WTC11 (cell line): ENCODE measurements around the gene ALG6. TPM values are rescaled to one million over a fixed set of nuclear protein-coding genes. Genes with fewer than 3 reads are reported as not detected.

Experiments
- ATAC-seq: fragments of 200-7000 bp; cut with Tn5 transposase; 2 replicates; pipeline ENCODE4 v1.10.0; 2021; ENCODE audit warnings: mild to moderate bottlenecking, moderate library complexity
- CTCF ChIA-PET: fragments of 300-600 bp; sonication (Branson Sonifier 250); formaldehyde crosslinking; loops from one replicate; lab custom pipeline; 2021; ENCODE audit warnings: antibody characterized with exemption; lab: Charles Lee
- POLR2A ChIA-PET: fragments of 350-600 bp; sonication (Branson Sonifier 250); formaldehyde crosslinking; loops from one replicate; lab custom pipeline; 2021; ENCODE audit warnings: antibody characterized with exemption; lab: Charles Lee
- DNase-seq: peaks from one replicate; pipeline ENCODE4 v3.0.0; 2021; ENCODE audit warnings: low spot score
- H3K27ac Mint-ChIP-seq: 2 replicates; pipeline ENCODE4 v1.8.0; 2021; ENCODE audit warnings: mixed read lengths
- H3K27me3 Mint-ChIP-seq: 2 replicates; pipeline ENCODE4 v1.8.0; 2021; ENCODE audit warnings: low read depth, mild to moderate bottlenecking, moderate library complexity, mixed read lengths
- H3K36me3 Mint-ChIP-seq: 2 replicates; pipeline ENCODE4 v1.8.0; 2021; ENCODE audit warnings: mixed read lengths
- H3K4me1 Mint-ChIP-seq: 2 replicates; pipeline ENCODE4 v1.8.0; 2022; ENCODE audit warnings: mixed read lengths
- H3K4me3 Mint-ChIP-seq: 2 replicates; pipeline ENCODE4 v1.8.0; 2021; ENCODE audit warnings: mild to moderate bottlenecking, moderate library complexity, mixed read lengths
- H3K9me3 Mint-ChIP-seq: 2 replicates; pipeline ENCODE4 v1.8.0; 2021; ENCODE audit warnings: mixed read lengths
- ETV6 ChIP-seq: sonication (generic); formaldehyde crosslinking; IDR thresholded peaks from 2 replicates; pipeline ENCODE4 v1.8.1; 2022; ENCODE audit warnings: mild to moderate bottlenecking, missing genetic modification reagents
- KAT7 ChIP-seq: sonication (generic); formaldehyde crosslinking; IDR thresholded peaks from 2 replicates; pipeline ENCODE4 v1.8.1; 2023; ENCODE audit warnings: missing genetic modification reagents, mild to moderate bottlenecking, borderline replicate concordance
- MYBL2 ChIP-seq: sonication (generic); formaldehyde crosslinking; IDR thresholded peaks from 2 replicates; pipeline ENCODE4 v1.8.1; 2023; ENCODE audit warnings: mild to moderate bottlenecking, moderate library complexity, missing genetic modification reagents
- SP1 ChIP-seq: sonication (generic); formaldehyde crosslinking; conservative IDR thresholded peaks from 2 replicates; pipeline ENCODE4 v1.8.1; 2022; ENCODE audit warnings: missing genetic modification reagents
- ZBTB21 ChIP-seq: sonication (generic); formaldehyde crosslinking; IDR thresholded peaks from 2 replicates; pipeline ENCODE4 v1.8.1; 2023; ENCODE audit warnings: mild to moderate bottlenecking, missing genetic modification reagents, borderline replicate concordance
- ZNF671 ChIP-seq: fragments of 250-450 bp; sonication (Bioruptor Pico); IDR thresholded peaks from 2 replicates; pipeline ENCODE4 v1.8.0; 2021; ENCODE audit warnings: mild to moderate bottlenecking
- total RNA-seq: library from RNA; stranded (reverse); gene quantifications from 3 replicates; pipeline ENCODE4 v1.2.3, GENCODE V29; 2021
- TF ChIP-seq, protein P1 (sequence below): sonication (generic); formaldehyde crosslinking; IDR thresholded peaks from 2 replicates; pipeline ENCODE4 v1.8.1; 2023; ENCODE audit warnings: mild to moderate bottlenecking, moderate library complexity, missing genetic modification reagents
- TF ChIP-seq, protein P2 (sequence below): sonication (generic); formaldehyde crosslinking; IDR thresholded peaks from 2 replicates; pipeline ENCODE4 v1.8.0; 2022; ENCODE audit warnings: mild to moderate bottlenecking, missing genetic modification reagents
- TF ChIP-seq, protein P3 (sequence below): sonication (generic); formaldehyde crosslinking; IDR thresholded peaks from 2 replicates; pipeline ENCODE4 v1.8.1; 2023; ENCODE audit warnings: mild to moderate bottlenecking, missing genetic modification reagents, borderline replicate concordance
- TF ChIP-seq, protein P4 (sequence below): sonication (generic); formaldehyde crosslinking; IDR thresholded peaks from 2 replicates; pipeline ENCODE4 v1.8.1; 2022; ENCODE audit warnings: mild to moderate bottlenecking, missing genetic modification reagents, moderate library complexity, borderline replicate concordance
- TF ChIP-seq, protein P5 (sequence below): sonication (generic); formaldehyde crosslinking; IDR thresholded peaks from 2 replicates; pipeline ENCODE4 v1.8.1; 2022; ENCODE audit warnings: mild to moderate bottlenecking, moderate library complexity, missing genetic modification reagents

Gene ALG6
- total RNA-seq, 1 experiment from 2014 or later: 17.6 TPM

DNA sequence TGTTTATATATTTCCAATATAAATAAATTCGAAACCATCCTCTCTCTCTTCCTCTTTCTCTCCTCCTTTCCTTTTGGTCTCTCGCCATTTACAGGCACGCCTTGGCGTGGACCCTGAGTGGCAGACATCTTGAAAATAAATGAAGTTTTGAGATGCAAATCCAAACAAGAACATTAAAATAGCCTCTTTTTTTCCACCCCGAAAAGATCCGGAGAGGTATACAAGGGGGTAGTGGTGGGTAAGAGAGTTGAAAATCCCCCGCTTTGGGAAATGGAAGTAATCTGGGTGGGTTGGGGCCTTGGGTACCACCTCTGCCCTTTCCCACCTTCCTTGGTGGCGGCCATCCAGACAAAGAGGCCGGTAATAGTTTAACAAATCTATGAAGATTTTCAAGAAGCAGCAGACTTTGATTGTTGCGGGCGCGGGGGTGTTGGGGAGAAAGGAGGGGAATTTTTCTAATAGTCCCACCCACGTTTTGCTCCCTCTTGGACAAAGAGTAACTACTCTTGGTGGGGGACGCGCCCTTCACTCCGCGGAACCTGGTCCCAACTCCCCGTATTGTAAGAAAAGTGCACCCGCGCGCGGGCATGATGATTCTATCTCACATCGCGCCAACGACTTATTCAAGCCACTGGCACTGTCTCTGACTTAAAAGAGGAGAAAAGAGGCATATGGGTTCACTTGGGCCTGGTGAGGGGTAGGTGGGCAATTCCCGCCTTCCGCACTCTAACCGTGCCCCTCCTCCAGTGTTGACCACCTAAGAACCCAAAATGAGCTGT is 49.0 kb upstream of the ALG6 start:
- DNase-seq (no peak), ATAC-seq (no peak)
- Mint-ChIP-seq H3K9me3 (no peaks in the 10 kb centered on the region), H3K4me1 (peaks cover 48% of the 10 kb centered on the region), H3K4me3 (peak overlapping the region; percentile 94), H3K27ac (peak overlapping the region; percentile 84; the same call in 1 of the 2 replicates), H3K27me3 (peaks cover 27% of the 10 kb centered on the region), H3K36me3 (no peaks in the 10 kb centered on the region)
- ChIA-PET CTCF (interaction anchor here (0.9 to 2.2 kb wide), 8 partner anchors 8 to 313 kb away, joined by 3 to 22 read pairs (median 10); no protein-coding TSS in a partner anchor), POLR2A (interaction anchor here (0.6 to 1.8 kb wide), 3 partner anchors 10 to 1089 kb away, joined by 3 to 8 read pairs (median 6); no protein-coding TSS in a partner anchor)
- no peak for TF ChIP-seq ZNF671 (CRISPR knock-in tag)
- TF ChIP-seq KAT7 (CRISPR knock-in tag): 0 out of 2 replicates have a peak, but pooled peaks have one; percentile 21

DNA sequence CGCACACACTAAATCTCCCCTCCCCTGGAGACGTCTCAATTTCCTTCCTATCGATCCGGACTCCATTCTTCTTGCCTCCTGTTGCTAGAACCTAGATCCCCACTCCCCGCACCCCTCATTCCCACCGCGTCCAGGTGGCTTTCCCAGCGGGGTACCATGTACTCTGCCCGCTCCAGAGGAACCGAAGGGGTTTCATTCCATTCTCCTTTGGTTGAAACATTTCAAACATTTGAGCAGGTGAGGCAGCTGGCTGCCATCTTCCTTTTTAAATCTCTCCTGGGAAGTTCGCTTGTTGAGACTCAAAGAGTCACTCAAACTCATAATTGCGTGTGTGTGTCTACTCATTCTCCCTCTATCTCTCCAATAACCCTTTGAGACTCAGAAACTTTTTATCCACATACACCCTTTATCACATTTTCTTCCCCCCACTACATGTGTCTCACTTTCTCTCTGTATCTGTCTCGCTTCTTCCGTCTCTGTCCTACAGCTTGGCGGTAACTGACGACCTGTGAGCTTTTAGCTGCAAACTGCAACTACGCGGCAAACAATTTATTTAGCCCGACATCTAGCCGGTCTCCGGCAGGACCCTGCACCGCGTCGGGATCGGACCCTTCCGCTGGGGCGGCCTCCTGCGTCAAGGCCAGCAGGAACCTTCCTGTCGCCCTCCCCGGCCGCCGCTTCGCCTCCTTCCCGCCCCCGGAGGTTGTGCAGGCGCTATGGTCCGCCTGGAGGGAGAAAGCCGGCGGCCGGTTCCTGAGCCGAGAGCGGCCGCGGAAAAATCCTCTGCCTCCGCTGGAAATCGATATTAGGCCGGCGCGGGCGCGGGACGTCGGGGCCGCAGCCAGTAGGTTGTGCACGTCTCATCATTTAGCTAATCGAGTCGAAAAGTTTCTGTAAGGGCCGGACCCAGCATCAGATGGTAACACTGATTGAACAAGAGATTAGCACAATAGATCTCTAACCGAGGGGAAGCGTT is 48.1 kb upstream of the ALG6 start:
- H3K4me3 Mint-ChIP-seq: peak overlapping the region; percentile 94
- peak; percentile 51 for DNase-seq
- ChIA-PET CTCF (interaction anchor here (1.3 to 2.0 kb wide), 2 partner anchors 10 to 11 kb away, joined by 6 to 8 read pairs; no protein-coding TSS in a partner anchor), POLR2A (interaction anchor here (0.6 to 1.8 kb wide), 4 partner anchors 9 to 1090 kb away, joined by 3 to 8 read pairs (median 6); no protein-coding TSS in a partner anchor)
- peaks cover 27% of the 10 kb centered on the region for H3K27me3 Mint-ChIP-seq
- H3K4me1 Mint-ChIP-seq: peaks cover 48% of the 10 kb centered on the region
- no peaks in the 10 kb centered on the region for H3K36me3 Mint-ChIP-seq
- no peaks in the 10 kb centered on the region for H3K9me3 Mint-ChIP-seq
- no peak for ATAC-seq
- H3K27ac Mint-ChIP-seq: peak overlapping the region; percentile 81
- TF ChIP-seq, protein P1, sequence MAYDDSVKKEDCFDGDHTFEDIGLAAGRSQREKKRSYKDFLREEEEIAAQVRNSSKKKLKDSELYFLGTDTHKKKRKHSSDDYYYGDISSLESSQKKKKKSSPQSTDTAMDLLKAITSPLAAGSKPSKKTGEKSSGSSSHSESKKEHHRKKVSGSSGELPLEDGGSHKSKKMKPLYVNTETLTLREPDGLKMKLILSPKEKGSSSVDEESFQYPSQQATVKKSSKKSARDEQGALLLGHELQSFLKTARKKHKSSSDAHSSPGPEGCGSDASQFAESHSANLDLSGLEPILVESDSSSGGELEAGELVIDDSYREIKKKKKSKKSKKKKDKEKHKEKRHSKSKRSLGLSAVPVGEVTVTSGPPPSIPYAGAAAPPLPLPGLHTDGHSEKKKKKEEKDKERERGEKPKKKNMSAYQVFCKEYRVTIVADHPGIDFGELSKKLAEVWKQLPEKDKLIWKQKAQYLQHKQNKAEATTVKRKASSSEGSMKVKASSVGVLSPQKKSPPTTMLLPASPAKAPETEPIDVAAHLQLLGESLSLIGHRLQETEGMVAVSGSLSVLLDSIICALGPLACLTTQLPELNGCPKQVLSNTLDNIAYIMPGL (CRISPR knock-in tag): no peak
- TF ChIP-seq, protein P2, sequence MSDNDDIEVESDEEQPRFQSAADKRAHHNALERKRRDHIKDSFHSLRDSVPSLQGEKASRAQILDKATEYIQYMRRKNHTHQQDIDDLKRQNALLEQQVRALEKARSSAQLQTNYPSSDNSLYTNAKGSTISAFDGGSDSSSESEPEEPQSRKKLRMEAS (CRISPR knock-in tag): peak; percentile 47; the same call in 1 of the 2 replicates
- TF ChIP-seq, protein P3, sequence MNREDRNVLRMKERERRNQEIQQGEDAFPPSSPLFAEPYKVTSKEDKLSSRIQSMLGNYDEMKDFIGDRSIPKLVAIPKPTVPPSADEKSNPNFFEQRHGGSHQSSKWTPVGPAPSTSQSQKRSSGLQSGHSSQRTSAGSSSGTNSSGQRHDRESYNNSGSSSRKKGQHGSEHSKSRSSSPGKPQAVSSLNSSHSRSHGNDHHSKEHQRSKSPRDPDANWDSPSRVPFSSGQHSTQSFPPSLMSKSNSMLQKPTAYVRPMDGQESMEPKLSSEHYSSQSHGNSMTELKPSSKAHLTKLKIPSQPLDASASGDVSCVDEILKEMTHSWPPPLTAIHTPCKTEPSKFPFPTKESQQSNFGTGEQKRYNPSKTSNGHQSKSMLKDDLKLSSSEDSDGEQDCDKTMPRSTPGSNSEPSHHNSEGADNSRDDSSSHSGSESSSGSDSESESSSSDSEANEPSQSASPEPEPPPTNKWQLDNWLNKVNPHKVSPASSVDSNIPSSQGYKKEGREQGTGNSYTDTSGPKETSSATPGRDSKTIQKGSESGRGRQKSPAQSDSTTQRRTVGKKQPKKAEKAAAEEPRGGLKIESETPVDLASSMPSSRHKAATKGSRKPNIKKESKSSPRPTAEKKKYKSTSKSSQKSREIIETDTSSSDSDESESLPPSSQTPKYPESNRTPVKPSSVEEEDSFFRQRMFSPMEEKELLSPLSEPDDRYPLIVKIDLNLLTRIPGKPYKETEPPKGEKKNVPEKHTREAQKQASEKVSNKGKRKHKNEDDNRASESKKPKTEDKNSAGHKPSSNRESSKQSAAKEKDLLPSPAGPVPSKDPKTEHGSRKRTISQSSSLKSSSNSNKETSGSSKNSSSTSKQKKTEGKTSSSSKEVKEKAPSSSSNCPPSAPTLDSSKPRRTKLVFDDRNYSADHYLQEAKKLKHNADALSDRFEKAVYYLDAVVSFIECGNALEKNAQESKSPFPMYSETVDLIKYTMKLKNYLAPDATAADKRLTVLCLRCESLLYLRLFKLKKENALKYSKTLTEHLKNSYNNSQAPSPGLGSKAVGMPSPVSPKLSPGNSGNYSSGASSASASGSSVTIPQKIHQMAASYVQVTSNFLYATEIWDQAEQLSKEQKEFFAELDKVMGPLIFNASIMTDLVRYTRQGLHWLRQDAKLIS (CRISPR knock-in tag): peak; percentile 75; the same call in 1 of the 2 replicates
- TF ChIP-seq, protein P4, sequence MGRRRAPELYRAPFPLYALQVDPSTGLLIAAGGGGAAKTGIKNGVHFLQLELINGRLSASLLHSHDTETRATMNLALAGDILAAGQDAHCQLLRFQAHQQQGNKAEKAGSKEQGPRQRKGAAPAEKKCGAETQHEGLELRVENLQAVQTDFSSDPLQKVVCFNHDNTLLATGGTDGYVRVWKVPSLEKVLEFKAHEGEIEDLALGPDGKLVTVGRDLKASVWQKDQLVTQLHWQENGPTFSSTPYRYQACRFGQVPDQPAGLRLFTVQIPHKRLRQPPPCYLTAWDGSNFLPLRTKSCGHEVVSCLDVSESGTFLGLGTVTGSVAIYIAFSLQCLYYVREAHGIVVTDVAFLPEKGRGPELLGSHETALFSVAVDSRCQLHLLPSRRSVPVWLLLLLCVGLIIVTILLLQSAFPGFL (CRISPR knock-in tag): no peak
- TF ChIP-seq ZBTB21: 0 out of 2 replicates have a peak, but pooled peaks have one; percentile 27
- TF ChIP-seq SP1 (CRISPR knock-in tag): peak; percentile 44; the same call in 1 of the 2 replicates
- TF ChIP-seq, protein P5, sequence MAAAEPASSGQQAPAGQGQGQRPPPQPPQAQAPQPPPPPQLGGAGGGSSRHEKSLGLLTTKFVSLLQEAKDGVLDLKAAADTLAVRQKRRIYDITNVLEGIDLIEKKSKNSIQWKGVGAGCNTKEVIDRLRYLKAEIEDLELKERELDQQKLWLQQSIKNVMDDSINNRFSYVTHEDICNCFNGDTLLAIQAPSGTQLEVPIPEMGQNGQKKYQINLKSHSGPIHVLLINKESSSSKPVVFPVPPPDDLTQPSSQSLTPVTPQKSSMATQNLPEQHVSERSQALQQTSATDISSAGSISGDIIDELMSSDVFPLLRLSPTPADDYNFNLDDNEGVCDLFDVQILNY (CRISPR knock-in tag): 0 out of 2 replicates have a peak, but pooled peaks have one; percentile 24
- TF ChIP-seq MYBL2 (CRISPR knock-in tag): 0 out of 2 replicates have a peak, but pooled peaks have one; percentile 47
- peak; percentile 15; the same call in 1 of the 2 replicates for TF ChIP-seq ETV6 (CRISPR knock-in tag)
- TF ChIP-seq, all 79 proteins: peak for 7
